Epithelial cell of proximal tubule (primary cell): Measurements from ENCODE around the gene FABP6. TPM values are rescaled to one million over a fixed set of nuclear protein-coding genes. Genes with fewer than 3 reads are reported as not detected.
A peak's percentile ranks its signal among the peaks of the same experiment; 100 is the strongest.

Experiments
- DNase-seq: peaks from one replicate; pipeline ENCODE4 v3.0.0-alpha.2; 2011; ENCODE audit warnings: low read depth
- H3K4me3 ChIP-seq: 2 replicates; pipeline ENCODE4 v1.5.1; 2011; ENCODE audit warnings: low read depth, mild to moderate bottlenecking, low read length
- CTCF ChIP-seq: conservative IDR thresholded peaks from 2 replicates; pipeline ENCODE4 v1.5.1; 2012; ENCODE audit warnings: low read depth, mild to moderate bottlenecking, low read length
- total RNA-seq: library from RNA; depleted of rRNA; stranded (reverse); fragments of >200 nt; gene quantifications from 2 replicates; pipeline ENCODE4 v1.2.3, GENCODE V29; 2015

FABP6 gene
- total RNA-seq, 1 donor from 2014 or later, result not detected

GRCh38 chr5:160198841-160199409, 30.4 kb upstream of the FABP6 start:
- H3K4me3 ChIP-seq, result no peak overlapping the region
- DNase-seq, result no peak
- TF ChIP-seq CTCF, result no peak

- TF ChIP-seq CTCF, result peak; percentile 81
- DNase-seq, result no peak
- peak overlapping the region; percentile 56 for H3K4me3 ChIP-seq
Measured at GRCh38 chr5:160199410-160199911, 29.8 kb upstream of the FABP6 start.

GRCh38 chr5:160207061-160207460, 22.2 kb upstream of the FABP6 start:
- no peak overlapping the region for H3K4me3 ChIP-seq

GRCh38 chr5:160209917-160210316, 19.4 kb upstream of the FABP6 start:
- TF ChIP-seq CTCF, result no peak
- H3K4me3 ChIP-seq, result no peak overlapping the region
- no peak for DNase-seq

More at GRCh38 chr5:160207061-160207460, 22.2 kb upstream of the FABP6 start:
- TF ChIP-seq CTCF, result no peak
- no peak for DNase-seq

GRCh38 chr5:160210606-160211005, 18.7 kb upstream of the FABP6 start:
- no peak for DNase-seq
- no peak for TF ChIP-seq CTCF
- no peak overlapping the region for H3K4me3 ChIP-seq

- no peak for TF ChIP-seq CTCF
- no peak overlapping the region for H3K4me3 ChIP-seq
- no peak for DNase-seq
Measured at GRCh38 chr5:160211352-160211751, 18.0 kb upstream of the FABP6 start.

- no peak for DNase-seq
- no peak for TF ChIP-seq CTCF
- H3K4me3 ChIP-seq, result no peak overlapping the region
Measured at GRCh38 chr5:160213537-160213936, 15.8 kb upstream of the FABP6 start.
